Parathyroid adenoma (tissue), 2 donors: ENCODE results near the gene SOWAHC.

Experiments used
- H2AFZ ChIP-seq: fragments of 300-600 bp; sonication (generic); one replicate; pipeline ENCODE4 v1.7.0; 2017; ENCODE audit warnings: antibody characterized with exemption, mild to moderate bottlenecking
- H3K27ac ChIP-seq: fragments of 300-600 bp; sonication (generic); one replicate; pipeline ENCODE4 v1.7.0; 2017
- H3K27me3 ChIP-seq: fragments of 300-600 bp; sonication (generic); one replicate; pipeline ENCODE4 v1.7.0; 2017; ENCODE audit warnings: low read length; ENCODE audit not compliant: control insufficient read depth, insufficient read depth
- H3K36me3 ChIP-seq: fragments of 300-600 bp; sonication (generic); one replicate; pipeline ENCODE4 v1.7.0; 2017; ENCODE audit warnings: low read length; ENCODE audit not compliant: control insufficient read depth, insufficient read depth
- H3K4me1 ChIP-seq: fragments of 300-600 bp; sonication (generic); one replicate; pipeline ENCODE4 v1.7.0; 2017; ENCODE audit warnings: control low read depth
- H3K4me2 ChIP-seq: fragments of 300-600 bp; sonication (generic); one replicate; pipeline ENCODE4 v1.7.0; 2017; ENCODE audit warnings: low read length
- H3K4me3 ChIP-seq: fragments of 300-600 bp; sonication (generic); one replicate; pipeline ENCODE4 v1.7.0; 2017; ENCODE audit warnings: low read depth, low read length
- H3K79me2 ChIP-seq: fragments of 300-600 bp; sonication (generic); one replicate; pipeline ENCODE4 v1.7.0; 2017; ENCODE audit warnings: control low read depth
- H3K9ac ChIP-seq: fragments of 300-600 bp; sonication (generic); one replicate; pipeline ENCODE4 v1.7.0; 2017; ENCODE audit warnings: mild to moderate bottlenecking
- H3K9me3 ChIP-seq: fragments of 300-600 bp; sonication (generic); one replicate; pipeline ENCODE4 v1.7.0; 2017; ENCODE audit warnings: low read length; ENCODE audit not compliant: control insufficient read depth
- TF ChIP-seq, protein P1 (sequence below): fragments of 300-600 bp; sonication (generic); IDR thresholded peaks from one replicate; pipeline ENCODE4 v1.7.0; 2017; ENCODE audit warnings: antibody characterized with exemption, mild to moderate bottlenecking
- donor health status: primary hyperparathyroidism.

Gene SOWAHC

DNA sequence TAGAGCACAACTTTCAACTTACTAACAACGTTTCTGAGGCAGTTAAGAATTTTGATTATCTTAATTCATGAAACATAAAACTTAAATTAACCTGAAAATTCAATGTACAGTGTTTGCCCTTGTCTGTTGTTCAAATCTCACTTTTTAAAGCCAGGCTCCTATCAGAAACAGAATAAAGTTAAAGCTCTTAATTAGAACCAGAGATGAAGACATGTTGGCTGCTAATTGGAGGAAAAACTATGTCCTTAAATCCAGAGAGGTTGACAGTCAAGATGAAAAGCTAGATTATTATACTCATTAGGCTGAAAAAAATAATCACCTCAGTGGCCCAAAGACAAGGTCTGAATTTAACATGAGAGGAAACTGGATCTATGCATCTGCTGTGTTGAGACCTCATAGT is 52.3 kb downstream of the SOWAHC start:
- no peaks in the 10 kb centered on the region for H3K9me3 ChIP-seq
- H3K4me3 ChIP-seq = no peak overlapping the region
- H3K4me1 ChIP-seq = no peaks in the 10 kb centered on the region
- no peaks in the 10 kb centered on the region for H3K36me3 ChIP-seq
- no peaks in the 10 kb centered on the region for H3K79me2 ChIP-seq
- no peak overlapping the region for H3K4me2 ChIP-seq
- no peak overlapping the region for H3K9ac ChIP-seq
- H3K27me3 ChIP-seq = no peaks in the 10 kb centered on the region
- H3K27ac ChIP-seq = no peak overlapping the region
- TF ChIP-seq, protein P1, sequence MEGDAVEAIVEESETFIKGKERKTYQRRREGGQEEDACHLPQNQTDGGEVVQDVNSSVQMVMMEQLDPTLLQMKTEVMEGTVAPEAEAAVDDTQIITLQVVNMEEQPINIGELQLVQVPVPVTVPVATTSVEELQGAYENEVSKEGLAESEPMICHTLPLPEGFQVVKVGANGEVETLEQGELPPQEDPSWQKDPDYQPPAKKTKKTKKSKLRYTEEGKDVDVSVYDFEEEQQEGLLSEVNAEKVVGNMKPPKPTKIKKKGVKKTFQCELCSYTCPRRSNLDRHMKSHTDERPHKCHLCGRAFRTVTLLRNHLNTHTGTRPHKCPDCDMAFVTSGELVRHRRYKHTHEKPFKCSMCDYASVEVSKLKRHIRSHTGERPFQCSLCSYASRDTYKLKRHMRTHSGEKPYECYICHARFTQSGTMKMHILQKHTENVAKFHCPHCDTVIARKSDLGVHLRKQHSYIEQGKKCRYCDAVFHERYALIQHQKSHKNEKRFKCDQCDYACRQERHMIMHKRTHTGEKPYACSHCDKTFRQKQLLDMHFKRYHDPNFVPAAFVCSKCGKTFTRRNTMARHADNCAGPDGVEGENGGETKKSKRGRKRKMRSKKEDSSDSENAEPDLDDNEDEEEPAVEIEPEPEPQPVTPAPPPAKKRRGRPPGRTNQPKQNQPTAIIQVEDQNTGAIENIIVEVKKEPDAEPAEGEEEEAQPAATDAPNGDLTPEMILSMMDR = no peak
- no peak overlapping the region for H2AFZ ChIP-seq
